ENCODE results near the gene PLA2G3.
"Not testable (repeated sequence)": the region's sequence is repeated elsewhere in the genome, so short reads cannot be mapped to it uniquely, and the experiment has no call there.

PLA2G3 gene

GRCh38 chr22:31119026-31119717 lies 21.1 kb downstream of the PLA2G3 start:
- no peak for DNase-seq (ENCODE audit: low spot score)
- in situ Hi-C loops (cut with MboI; ENCODE audit: low sequenced_read_pairs, unreplicated experiment) = no loop called here
- TF ChIP-seq CTCF (IDR thresholded peaks at IDR 0.05; ENCODE audit: borderline replicate concordance, control extremely low read depth, extremely low read depth, insufficient read depth, missing control alignments) = no peak

- in situ Hi-C loops (cut with MboI; ENCODE audit: low sequenced_read_pairs, unreplicated experiment) = no loop called here
- TF ChIP-seq CTCF (IDR thresholded peaks at IDR 0.05; ENCODE audit: borderline replicate concordance, control extremely low read depth, extremely low read depth, insufficient read depth, missing control alignments) = no peak
- no peak for DNase-seq (ENCODE audit: low spot score)
Observed at GRCh38 chr22:31118046-31118820, 22.1 kb downstream of the PLA2G3 start.

GRCh38 chr22:31112547-31113091 lies 27.7 kb downstream of the PLA2G3 start:
- DNase-seq (ENCODE audit: low spot score); in situ Hi-C loops (cut with MboI; ENCODE audit: low sequenced_read_pairs, unreplicated experiment): not testable (repeated sequence)

GRCh38 chr22:31107894-31108218 lies 32.5 kb downstream of the PLA2G3 start:
- no peak for DNase-seq (ENCODE audit: low spot score)

GRCh38 chr22:31107178-31107893 lies 33.0 kb downstream of the PLA2G3 start, which contains the start of gene SELENOM:
Gene SELENOM, minus strand, starts transcription at chr22:31107568. Its CDS starts 63 bp downstream, at chr22:31107505.
- peak; percentile 77 for TF ChIP-seq CTCF (IDR thresholded peaks at IDR 0.05; ENCODE audit: borderline replicate concordance, control extremely low read depth, extremely low read depth, insufficient read depth, missing control alignments)
- in situ Hi-C loops (cut with MboI; ENCODE audit: low sequenced_read_pairs, unreplicated experiment) = no loop called here
- DNase-seq (ENCODE audit: low spot score) = peak; percentile 97

More at GRCh38 chr22:31107894-31108218, 32.5 kb downstream of the PLA2G3 start:
- TF ChIP-seq CTCF (IDR thresholded peaks at IDR 0.05; ENCODE audit: borderline replicate concordance, control extremely low read depth, extremely low read depth, insufficient read depth, missing control alignments) = no peak
- in situ Hi-C loops (cut with MboI; ENCODE audit: low sequenced_read_pairs, unreplicated experiment) = no loop called here

- in situ Hi-C loops (cut with MboI; ENCODE audit: low sequenced_read_pairs, unreplicated experiment) = no loop called here
- no peak for TF ChIP-seq CTCF (IDR thresholded peaks at IDR 0.05; ENCODE audit: borderline replicate concordance, control extremely low read depth, extremely low read depth, insufficient read depth, missing control alignments)
- no peak for DNase-seq (ENCODE audit: low spot score)
Observed at GRCh38 chr22:31106731-31107177, 33.6 kb downstream of the PLA2G3 start.

All from GM13976 (cell line).